GM18909 (cell line): ENCODE measurements around the gene FUT1.
"Not testable (repeated sequence)": the region's sequence is repeated elsewhere in the genome, so short reads cannot be mapped to it uniquely, and the experiment has no call there.

Experiments used
- ATAC-seq: cut with Tn5 transposase; IDR thresholded peaks from one replicate; pipeline ENCODE4 v1.9.1; 2021; ENCODE audit warnings: mild to moderate bottlenecking; ENCODE audit not compliant: unreplicated experiment, poor library complexity

FUT1 gene

GRCh38 chr19:48752496-48753365 is at the start of gene FUT1:
Gene FUT1 (minus strand): TSS chr19:48752641. CDS start chr19:48751281, 1,360 bp downstream.
- no peak for ATAC-seq

GRCh38 chr19:48799358-48800300 is 47.2 kb upstream of the FUT1 start:
- ATAC-seq, result no peak

- ATAC-seq, result no peak
Observed at GRCh38 chr19:48798937-48799336, 46.5 kb upstream of the FUT1 start.

- ATAC-seq, result no peak
Observed at GRCh38 chr19:48797103-48797502, 44.7 kb upstream of the FUT1 start.

GRCh38 chr19:48796298-48797083 is 44.0 kb upstream of the FUT1 start:
- ATAC-seq, result no peak

GRCh38 chr19:48795685-48796070 is 43.2 kb upstream of the FUT1 start:
- no peak for ATAC-seq

GRCh38 chr19:48795055-48795684 is 42.7 kb upstream of the FUT1 start:
- peak; percentile 78 for ATAC-seq

GRCh38 chr19:48794291-48794690 is 41.9 kb upstream of the FUT1 start:
- ATAC-seq, result no peak

GRCh38 chr19:48793271-48793670 is 40.8 kb upstream of the FUT1 start:
- no peak for ATAC-seq

- ATAC-seq, result not testable (repeated sequence)
Observed at GRCh38 chr19:48787331-48787730, 34.9 kb upstream of the FUT1 start.

- not testable (repeated sequence) for ATAC-seq
Observed at GRCh38 chr19:48786422-48786821, 34.0 kb upstream of the FUT1 start.

- no peak for ATAC-seq
Observed at GRCh38 chr19:48784527-48784926, 32.1 kb upstream of the FUT1 start.

- no peak for ATAC-seq
Observed at GRCh38 chr19:48780631-48781391, 28.4 kb upstream of the FUT1 start.

- ATAC-seq, result no peak
Observed at GRCh38 chr19:48779636-48780035, 27.2 kb upstream of the FUT1 start.

- no peak for ATAC-seq
Observed at GRCh38 chr19:48777720-48778119, 25.3 kb upstream of the FUT1 start.

- ATAC-seq, result no peak
Observed at GRCh38 chr19:48777139-48777538, 24.7 kb upstream of the FUT1 start.

- ATAC-seq, result no peak
Observed at GRCh38 chr19:48772503-48772953, 20.1 kb upstream of the FUT1 start.

- no peak for ATAC-seq
Observed at GRCh38 chr19:48770734-48771472, 18.5 kb upstream of the FUT1 start.
